ENCODE data around the gene NOD2. TPM values are rescaled to one million over a fixed set of nuclear protein-coding genes. Genes with fewer than 3 reads are reported as not detected.

The NOD2 gene
- 8.6 and 9.4 TPM in 2 replicates for total RNA-seq

GRCh38 chr16:50692999-50693781 is at the start of gene NOD2:
Gene NOD2 (plus strand): TSS chr16:50693606. CDS start chr16:50699496, 5,890 bp downstream.
- intact Hi-C loops (cut with micrococcal nuclease), result no loop called here

GRCh38 chr16:50644245-50644644 is 49.2 kb upstream of the NOD2 start:
- intact Hi-C loops (cut with micrococcal nuclease), result no loop called here

GRCh38 chr16:50644729-50645128 is 48.7 kb upstream of the NOD2 start:
- intact Hi-C loops (cut with micrococcal nuclease), result no loop called here

- intact Hi-C loops (cut with micrococcal nuclease), result no loop called here
Measured at GRCh38 chr16:50645563-50646220, 47.7 kb upstream of the NOD2 start.

- intact Hi-C loops (cut with micrococcal nuclease), result no loop called here
Measured at GRCh38 chr16:50646345-50646744, 47.1 kb upstream of the NOD2 start.

- intact Hi-C loops (cut with micrococcal nuclease), result no loop called here
Measured at GRCh38 chr16:50651835-50652438, 41.5 kb upstream of the NOD2 start.

- intact Hi-C loops (cut with micrococcal nuclease), result no loop called here
Measured at GRCh38 chr16:50652836-50653425, 40.5 kb upstream of the NOD2 start.

- intact Hi-C loops (cut with micrococcal nuclease), result no loop called here
Measured at GRCh38 chr16:50653633-50654519, 39.5 kb upstream of the NOD2 start.

GRCh38 chr16:50655558-50656055 is 37.8 kb upstream of the NOD2 start:
- intact Hi-C loops (cut with micrococcal nuclease), result no loop called here

- intact Hi-C loops (cut with micrococcal nuclease), result no loop called here
Measured at GRCh38 chr16:50657241-50657640, 36.2 kb upstream of the NOD2 start.

GRCh38 chr16:50659806-50660205 is 33.6 kb upstream of the NOD2 start:
- intact Hi-C loops (cut with micrococcal nuclease), result no loop called here

- intact Hi-C loops (cut with micrococcal nuclease), result no loop called here
Measured at GRCh38 chr16:50662306-50662940, 31.0 kb upstream of the NOD2 start.

- intact Hi-C loops (cut with micrococcal nuclease), result loop anchor here (2.0 kb wide), 1 partner anchor 75 kb away; no protein-coding TSS in a partner anchor
Measured at GRCh38 chr16:50664270-50664669, 29.1 kb upstream of the NOD2 start.

GRCh38 chr16:50665128-50665878 is 28.1 kb upstream of the NOD2 start:
- intact Hi-C loops (cut with micrococcal nuclease), result loop anchor here (1.0 to 5.0 kb wide), 9 partner anchors 77 to 640 kb away; partner anchors contain the start of genes ADCY7 and CNEP1R1

- intact Hi-C loops (cut with micrococcal nuclease), result loop anchor here (1.0 to 5.0 kb wide), 5 partner anchors 14 to 511 kb away; partner anchors contain the start of genes ADCY7 and SNX20
Measured at GRCh38 chr16:50666658-50667496, 26.5 kb upstream of the NOD2 start.

GRCh38 chr16:50667497-50668367 is 25.7 kb upstream of the NOD2 start:
- intact Hi-C loops (cut with micrococcal nuclease), result loop anchor here (1.0 to 5.0 kb wide), 2 partner anchors 80 to 400 kb away; partner anchors contain the start of gene ADCY7

GRCh38 chr16:50668368-50669008 is 24.9 kb upstream of the NOD2 start:
- intact Hi-C loops (cut with micrococcal nuclease), result loop anchor here (5.0 kb wide), 1 partner anchor 401 kb away; the partner anchor contains the start of gene ADCY7

All from T-helper 1 cell treated with Interleukin-12 subunit alpha and Interleukin-12 subunit beta and Interleukin-4 antibody, amounts not matched to agents 30 ng/mL and 1 ng/mL, for 36 hours (primary cell).